Peyer's patch (tissue), 4 donors: ENCODE data around the gene PITRM1.

ENCODE experiments used
- CTCF ChIP-seq, 6 experiments: fragments of 450-650 bp in 4 of 6; fragments of 200-600 bp in 2 of 6; sonication (generic) in 1 of 6; IDR thresholded peaks; one replicate each; pipeline ENCODE4 v1.5.1; 2017 to 2019; ENCODE audit warnings: antibody characterized with exemption in 6 of 6, mild to moderate bottlenecking in 3 of 6, moderate library complexity in 1 of 6
- POLR2A ChIP-seq, 2 donors: fragments of 450-650 bp; IDR thresholded peaks; one replicate each; pipeline ENCODE4 v1.5.1; 2017; ENCODE audit warnings: antibody characterized with exemption in 2 of 2, mild to moderate bottlenecking in 2 of 2, moderate library complexity in 2 of 2

GRCh38 chr10:3136336-3136735 lies 36.2 kb downstream of the PITRM1 start:
- TF ChIP-seq POLR2A (IDR thresholded peaks at IDR 0.05) (no peak), CTCF (IDR thresholded peaks at IDR 0.05) (no peak)
